ENCODE data around the gene SORCS2.

SORCS2 gene

GRCh38 chr4:7661066-7661748 is 468.9 kb downstream of the SORCS2 start:
- DNase-seq, result no peak

- DNase-seq, result no peak
These were observed 469.6 kb downstream of the SORCS2 start for GRCh38 chr4:7661846-7662506.

- no peak for DNase-seq
These were observed 470.1 kb downstream of the SORCS2 start for GRCh38 chr4:7662507-7662846.

- no peak for DNase-seq
These were observed 470.8 kb downstream of the SORCS2 start for GRCh38 chr4:7663075-7663541.

- DNase-seq, result no peak
These were observed 471.8 kb downstream of the SORCS2 start for GRCh38 chr4:7664106-7664505.

- no peak for DNase-seq
These were observed 473.0 kb downstream of the SORCS2 start for GRCh38 chr4:7665321-7665720.

- DNase-seq, result no peak
These were observed 473.7 kb downstream of the SORCS2 start for GRCh38 chr4:7666011-7666410.

GRCh38 chr4:7666744-7667143 is 474.4 kb downstream of the SORCS2 start:
- DNase-seq, result no peak

GRCh38 chr4:7668271-7668670 is 475.9 kb downstream of the SORCS2 start:
- DNase-seq, result no peak

GRCh38 chr4:7668826-7669225 is 476.5 kb downstream of the SORCS2 start:
- DNase-seq, result no peak

GRCh38 chr4:7672601-7673000 is 480.3 kb downstream of the SORCS2 start:
- DNase-seq, result no peak

GRCh38 chr4:7673121-7673520 is 480.8 kb downstream of the SORCS2 start:
- no peak for DNase-seq

GRCh38 chr4:7674706-7675105 is 482.4 kb downstream of the SORCS2 start:
- DNase-seq, result no peak

- no peak for DNase-seq
These were observed 482.8 kb downstream of the SORCS2 start for GRCh38 chr4:7675136-7675535.

- no peak for DNase-seq
These were observed 483.4 kb downstream of the SORCS2 start for GRCh38 chr4:7675612-7676320.

GRCh38 chr4:7676398-7676922 is 484.1 kb downstream of the SORCS2 start:
- DNase-seq, result no peak

- DNase-seq, result no peak
These were observed 484.7 kb downstream of the SORCS2 start for GRCh38 chr4:7677086-7677485.

GRCh38 chr4:7677799-7678301 is 485.5 kb downstream of the SORCS2 start:
- DNase-seq, result no peak

- DNase-seq, result no peak
These were observed 486.0 kb downstream of the SORCS2 start for GRCh38 chr4:7678318-7678852.

GRCh38 chr4:7679406-7680040 is 487.2 kb downstream of the SORCS2 start:
- DNase-seq, result no peak

GRCh38 chr4:7680106-7680505 is 487.8 kb downstream of the SORCS2 start:
- no peak for DNase-seq

GRCh38 chr4:7680731-7681130 is 488.4 kb downstream of the SORCS2 start:
- DNase-seq, result no peak

Measured in GDM1 (cell line).